Urothelium cell line (cell line): ENCODE data around the gene CFAP65.
A peak's percentile ranks its signal among the peaks of the same experiment; 100 is the strongest.

Experiments
- DNase-seq: peaks from one replicate; pipeline ENCODE4 v3.0.0; 2011; ENCODE audit warnings: low spot score, mixed read lengths
- FAIRE-seq: peaks from 2 replicates; lab custom pipeline; 2011; peaks lifted over from hg19 to GRCh38; lab: Jason Lieb, UNC

The CFAP65 gene

DNA sequence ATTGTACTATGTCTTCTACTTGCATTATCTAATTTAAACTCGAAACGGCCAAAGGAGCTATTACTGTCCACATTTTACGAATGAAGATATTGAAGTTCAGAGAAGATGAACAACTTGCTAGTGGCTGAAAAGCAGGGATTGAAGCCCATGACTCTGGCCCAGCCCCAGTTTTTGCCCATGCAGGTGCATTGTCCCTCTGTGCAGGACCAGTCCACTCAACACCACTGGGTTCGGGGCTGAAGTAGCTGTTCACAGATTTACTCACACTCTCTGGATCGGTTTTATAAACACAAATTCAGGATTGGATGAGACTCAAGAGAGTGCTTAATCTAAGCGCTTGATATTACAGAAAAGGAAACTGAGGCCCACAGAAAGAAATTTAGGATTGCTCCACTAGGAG lies 20.8 kb upstream of the CFAP65 start:
- no peak for DNase-seq
- FAIRE-seq = peak; percentile 65

DNA sequence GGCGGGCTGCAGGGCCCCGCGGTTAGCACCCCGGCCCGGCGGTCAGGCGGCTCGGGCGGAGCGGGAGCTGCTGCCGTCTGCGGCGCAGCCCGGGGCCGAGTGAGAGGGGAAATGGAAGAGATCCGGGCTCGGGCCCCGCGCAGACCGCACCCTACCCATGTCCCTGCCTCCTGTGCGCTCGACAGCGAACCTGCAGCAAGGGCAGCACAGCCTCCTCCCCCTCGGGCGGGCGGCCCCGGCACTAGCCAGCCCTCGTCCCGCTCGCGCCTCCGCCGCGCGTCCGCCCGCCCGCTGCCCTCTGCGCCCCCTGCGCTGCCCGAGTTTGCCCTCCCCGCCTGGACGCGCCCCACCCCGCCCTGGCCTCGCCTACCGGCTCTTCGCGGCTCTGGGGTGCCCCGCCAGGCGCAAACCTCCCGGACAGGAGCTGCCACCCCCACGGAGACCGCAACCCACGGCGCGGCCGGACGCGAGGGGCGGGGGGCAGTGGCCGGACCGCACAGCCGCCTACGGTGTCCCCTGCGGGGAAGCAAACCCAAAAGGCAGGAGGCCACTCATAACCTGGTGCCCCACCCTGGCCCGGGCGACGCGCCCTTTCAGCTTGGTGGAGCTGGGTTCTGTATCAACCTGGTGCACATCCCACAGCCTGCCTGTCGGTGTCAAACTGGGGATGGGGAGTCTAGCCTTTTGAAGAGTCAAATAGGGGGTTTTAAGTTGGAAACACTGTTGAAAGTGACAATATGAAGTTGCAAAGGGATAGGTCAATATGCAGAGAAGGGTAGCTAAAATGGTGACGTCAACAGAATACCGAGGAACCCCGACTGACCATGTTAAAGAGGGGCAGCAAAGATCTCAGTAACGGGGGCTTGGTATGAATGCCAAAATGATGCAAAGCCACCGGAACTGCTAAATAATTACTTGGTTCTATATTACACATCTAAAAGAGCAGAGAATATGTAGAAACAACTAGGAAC lies 19.8 kb upstream of the CFAP65 start, which contains the start of gene IHH:
IHH (minus strand) TSS at position 101 of the 971 bp plus-strand sequence. CDS start 454 bp downstream, outside the sequence.
- DNase-seq = no peak

DNA sequence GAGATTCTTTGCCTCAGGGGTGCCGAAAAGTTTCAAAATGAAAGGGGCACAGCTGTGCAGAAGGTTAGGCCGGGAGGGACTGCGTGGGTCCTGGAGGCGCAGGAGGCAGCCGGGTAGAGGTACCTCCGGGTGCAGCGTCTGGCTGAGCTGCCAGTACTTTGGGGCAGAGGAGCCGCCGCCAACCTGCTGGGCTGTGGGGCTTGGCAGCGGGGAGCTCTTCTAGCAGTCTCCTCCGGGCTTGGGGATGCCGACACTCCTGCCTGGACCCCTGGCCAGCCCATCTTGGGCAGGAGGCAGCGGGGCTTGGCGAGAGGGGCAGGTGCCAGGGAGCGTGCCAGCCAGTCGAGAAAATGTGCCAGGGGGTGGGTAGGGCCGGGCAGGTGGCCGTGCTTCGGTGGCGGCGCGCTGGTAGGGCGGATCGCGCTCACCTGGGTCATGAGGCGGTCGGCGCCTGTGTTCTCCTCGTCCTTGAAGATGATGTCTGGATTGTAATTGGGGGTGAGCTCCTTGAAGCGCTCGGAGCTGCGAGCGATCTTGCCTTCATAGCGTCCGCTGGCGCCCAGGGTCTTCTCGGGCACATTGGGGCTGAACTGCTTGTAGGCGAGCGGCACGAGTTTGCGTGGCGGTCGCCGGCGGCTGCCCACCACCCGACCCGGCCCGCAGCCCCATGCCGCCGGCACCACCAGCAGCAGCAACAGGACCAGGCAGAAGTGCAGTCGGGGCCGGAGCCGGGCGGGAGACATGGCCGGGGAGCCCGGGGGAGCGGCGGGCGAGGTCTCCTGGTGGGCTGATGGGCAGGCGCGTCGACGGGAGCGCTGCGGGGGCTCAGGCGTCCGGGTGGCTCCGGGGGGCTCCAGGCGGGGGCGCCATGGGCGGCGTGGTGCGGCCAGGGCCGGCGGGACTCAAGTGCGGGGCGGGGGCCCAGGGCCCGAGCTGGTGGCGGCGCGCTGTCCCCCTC lies 18.7 kb upstream of the CFAP65 start:
- FAIRE-seq = no peak

More for the DNA sequence above, 19.8 kb upstream of the CFAP65 start, which contains the start of gene IHH:
- no peak for FAIRE-seq

DNA sequence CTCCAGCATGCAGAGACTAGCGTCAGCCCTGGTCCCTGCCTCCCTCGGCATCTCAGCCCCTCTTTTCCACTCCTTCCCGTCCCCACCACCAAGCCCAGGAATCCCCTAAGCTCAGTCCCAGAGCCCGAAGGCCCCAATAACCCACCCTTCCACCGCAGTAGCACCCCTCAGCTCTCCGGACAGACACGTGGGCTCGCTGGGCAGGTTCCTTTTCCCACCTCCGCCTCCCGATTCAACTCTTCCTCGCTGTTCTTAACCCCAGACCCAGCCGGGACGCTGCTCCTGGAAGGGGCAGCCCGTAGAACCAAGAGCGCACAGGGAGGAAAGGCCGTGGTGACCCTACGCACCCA lies 18.0 kb upstream of the CFAP65 start:
- no peak for FAIRE-seq
- DNase-seq = no peak

More for the DNA sequence above, 18.7 kb upstream of the CFAP65 start:
- no peak for DNase-seq

DNA sequence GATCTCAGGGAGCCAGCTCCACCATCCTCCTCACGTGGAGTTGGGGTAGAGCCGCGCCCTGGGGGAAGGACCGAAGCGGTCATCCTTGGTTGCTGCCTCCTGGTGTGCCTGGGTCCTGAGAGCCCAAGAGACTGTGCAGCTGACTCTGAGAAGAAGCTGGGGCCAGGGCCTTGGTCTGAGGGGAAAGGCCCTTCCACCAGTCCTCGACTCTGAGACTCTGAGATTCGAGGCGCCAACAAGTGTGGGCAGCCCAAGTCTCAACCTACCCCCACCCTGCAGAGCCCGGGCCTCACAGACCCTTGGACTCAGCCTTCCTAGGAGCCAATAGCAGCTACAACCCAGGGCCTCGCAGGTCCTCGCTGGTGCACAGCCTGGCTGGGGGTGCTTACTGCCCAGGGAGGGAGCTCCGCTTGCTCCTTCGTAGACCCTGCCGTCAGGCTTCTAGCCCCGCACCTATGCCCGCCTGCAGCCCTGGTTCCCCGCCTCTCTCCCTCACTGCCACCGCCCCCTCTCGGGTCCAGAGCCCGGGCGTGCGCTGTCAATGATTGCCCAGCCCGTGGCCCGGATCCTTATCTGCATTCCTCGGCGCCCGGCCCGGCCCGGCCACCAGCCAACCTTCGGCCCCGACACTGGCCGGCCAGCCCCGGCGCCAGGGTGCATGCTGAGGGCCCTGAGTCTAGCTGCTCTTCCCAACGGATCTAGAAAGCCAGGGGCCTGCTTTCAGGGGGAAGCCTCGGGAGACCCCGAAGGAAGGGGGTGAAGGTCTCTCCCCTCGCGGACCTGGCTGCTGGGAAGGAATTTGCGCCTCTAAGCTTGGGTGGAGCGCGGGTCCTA lies 17.4 kb upstream of the CFAP65 start:
- no peak for FAIRE-seq
- DNase-seq = no peak

DNA sequence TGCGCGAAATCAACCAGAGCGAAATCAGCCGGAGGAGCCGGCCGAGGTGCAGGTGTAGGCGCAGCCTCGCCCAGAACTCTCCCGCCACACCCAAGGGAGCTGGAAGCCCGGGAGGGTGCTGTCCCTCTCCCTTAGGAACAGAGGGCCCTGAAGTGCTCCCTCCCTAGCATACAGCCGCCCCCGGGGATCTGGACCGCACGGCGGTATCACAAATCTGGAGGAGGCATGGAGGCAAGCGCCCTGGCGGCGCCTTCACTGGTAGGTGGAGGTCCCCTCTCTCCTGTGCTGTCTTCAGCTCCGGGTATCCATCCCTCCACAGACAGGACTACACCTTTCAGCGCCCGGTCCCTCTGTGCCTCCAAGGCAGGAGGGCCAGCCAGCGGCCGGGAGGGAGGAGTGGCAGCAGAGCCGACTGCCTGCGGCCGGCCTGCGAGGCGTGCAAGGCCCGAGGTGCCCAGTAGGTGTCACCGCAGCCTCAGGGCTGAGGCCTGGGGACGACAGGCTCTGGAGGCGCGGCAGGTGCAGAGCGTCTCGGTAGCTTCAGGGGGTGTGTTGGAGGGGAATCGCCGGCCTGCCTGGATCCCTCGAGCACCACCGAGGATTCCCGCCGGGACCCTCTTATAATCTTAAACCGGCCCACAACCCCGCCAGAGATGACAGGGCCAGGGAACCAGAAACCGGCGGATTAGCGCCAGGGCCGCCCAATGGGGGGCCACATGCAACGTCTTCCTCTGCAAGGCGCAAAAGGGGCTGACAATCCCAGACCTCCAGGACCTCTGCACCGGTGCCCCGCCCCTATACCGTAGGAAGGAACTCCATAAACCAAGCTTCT lies 16.6 kb upstream of the CFAP65 start:
- DNase-seq = peak; percentile 89
- peak; percentile 69 for FAIRE-seq

DNA sequence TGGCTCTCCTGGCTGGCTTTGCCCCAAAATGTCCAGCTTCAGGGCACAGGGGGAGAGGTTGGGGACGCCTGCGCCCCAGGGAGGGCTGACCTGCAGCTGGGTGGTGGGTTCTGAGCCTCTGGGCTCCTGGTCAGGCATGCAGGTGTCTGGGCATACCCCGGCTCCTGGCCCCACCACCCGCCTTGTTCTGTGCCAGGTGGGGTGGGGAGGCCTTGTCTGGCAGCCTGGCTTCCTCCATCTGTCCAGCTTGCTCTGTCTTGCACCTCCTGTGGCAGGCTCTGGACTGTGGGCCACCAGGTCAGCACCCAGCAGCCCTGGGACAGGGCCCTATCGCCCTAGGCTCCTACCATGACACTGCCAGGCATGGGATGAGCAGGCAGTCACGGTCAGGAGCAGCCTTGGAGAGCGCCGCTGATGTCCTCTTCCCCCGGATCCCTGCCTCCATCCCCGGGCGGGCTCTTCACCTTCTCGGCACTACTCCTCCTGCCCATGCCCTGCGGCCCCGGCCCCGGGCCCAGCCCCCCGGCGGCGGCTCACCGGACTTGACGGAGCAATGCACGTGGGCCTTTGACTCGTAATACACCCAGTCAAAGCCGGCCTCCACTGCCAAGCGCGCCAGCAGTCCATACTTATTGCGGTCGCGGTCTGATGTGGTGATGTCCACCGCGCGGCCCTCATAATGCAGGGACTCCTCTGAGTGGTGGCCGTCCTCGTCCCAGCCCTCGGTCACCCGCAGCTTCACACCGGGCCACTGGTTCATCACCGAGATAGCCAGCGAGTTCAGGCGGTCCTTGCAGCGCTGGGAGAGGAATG lies 15.8 kb upstream of the CFAP65 start:
- DNase-seq (no peak), FAIRE-seq (no peak)

DNA sequence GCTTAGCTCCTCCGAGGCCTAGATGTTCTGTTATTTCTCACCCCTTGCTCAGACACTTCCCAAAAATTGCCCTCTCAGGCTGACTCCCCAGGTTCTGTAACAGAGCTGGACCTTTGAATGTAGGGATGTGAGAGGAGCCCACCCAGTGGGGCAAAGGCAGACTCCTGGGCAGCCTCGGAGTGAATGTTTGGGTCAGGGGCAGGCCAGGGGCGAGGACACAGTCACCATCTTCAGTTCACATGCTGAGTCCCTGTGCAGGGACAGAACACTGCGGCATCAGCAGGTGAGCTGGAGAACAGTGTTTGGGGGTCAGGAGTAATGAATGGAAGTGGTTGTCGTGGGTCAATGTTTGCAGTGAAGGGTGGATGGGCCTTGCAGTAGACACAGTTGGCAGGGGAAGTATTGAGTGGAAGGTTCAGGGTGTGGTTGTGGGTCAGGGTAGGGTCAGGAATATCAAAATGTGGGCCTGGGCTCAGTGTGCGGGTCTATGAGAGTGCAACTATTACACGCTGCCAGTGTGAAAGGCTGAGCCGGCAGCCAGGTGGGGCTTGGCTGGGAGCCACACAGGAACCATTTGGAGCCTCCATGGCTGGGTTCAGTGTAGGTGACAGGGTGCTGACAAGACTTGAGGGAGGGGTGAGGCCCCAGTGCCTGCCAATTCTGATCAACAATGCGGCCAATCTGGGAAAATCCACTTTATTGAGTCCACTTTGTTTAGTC lies 15.0 kb upstream of the CFAP65 start:
- DNase-seq = no peak
- FAIRE-seq = no peak

DNA sequence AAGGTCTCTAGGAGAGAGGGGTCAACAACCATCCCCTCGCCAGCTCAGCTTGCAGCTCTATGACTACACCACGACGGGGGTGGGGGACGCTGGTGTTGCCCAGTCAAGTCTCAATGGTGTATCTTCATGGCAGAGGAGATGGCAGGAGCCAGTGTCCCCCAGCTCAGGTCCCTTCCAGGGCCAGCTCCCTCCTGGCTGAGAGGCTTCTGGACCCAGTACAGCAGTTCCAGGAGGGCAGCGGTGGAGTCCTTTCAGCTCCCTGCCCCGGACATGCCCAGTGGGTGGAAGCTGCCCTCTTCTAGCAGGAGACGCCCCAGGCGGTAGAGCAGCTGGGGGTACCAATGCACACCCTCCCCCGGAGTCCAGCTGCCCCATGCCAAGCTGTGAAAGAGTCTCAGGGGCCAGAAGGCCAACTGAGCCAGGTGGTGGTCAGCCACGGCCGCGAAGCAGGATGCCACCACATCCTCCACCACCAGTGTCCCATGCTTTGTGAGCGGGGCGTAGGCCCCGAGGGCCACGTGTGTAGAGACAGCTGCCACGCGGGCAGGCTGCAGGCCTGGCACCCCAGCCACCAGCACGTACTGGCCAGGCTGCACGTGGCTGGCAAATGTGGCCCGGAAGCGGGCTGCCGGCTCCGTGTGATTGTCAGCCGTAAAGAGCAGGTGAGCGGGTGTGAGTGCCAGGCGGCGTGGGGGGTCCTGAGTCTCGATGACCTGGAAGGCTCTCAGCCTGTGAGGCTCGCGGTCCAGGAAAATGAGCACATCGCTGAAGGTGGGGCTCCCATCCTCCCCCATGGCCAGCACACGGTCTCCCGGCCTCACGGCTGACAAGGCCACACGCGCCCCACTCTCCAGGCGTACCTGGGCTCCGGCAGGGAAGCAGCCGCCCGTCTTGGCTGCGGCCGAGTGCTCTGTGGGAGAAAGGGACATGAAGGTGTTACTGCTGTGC lies 13.9 kb upstream of the CFAP65 start:
- DNase-seq = no peak
- FAIRE-seq = no peak

DNA sequence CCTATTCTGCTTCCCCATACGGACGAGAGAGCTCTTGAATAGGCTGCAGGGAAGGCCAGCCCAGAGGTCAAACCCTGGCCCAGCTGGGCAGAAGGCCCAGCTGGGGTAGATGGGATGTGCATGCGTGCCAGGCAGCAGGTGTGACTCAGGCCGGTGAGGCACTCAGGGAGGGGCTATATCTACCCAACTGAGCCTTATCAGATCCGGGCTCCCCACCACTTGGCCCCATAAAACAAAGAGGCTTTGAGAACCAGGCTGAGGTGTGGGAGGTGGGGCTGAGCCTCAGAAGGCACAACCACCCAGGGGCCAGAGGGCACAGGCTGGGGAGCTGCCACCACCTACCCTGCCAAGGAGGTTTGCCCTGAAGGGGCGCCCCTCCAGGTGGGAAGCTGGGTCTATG lies 8.0 kb upstream of the CFAP65 start:
- DNase-seq (peak; percentile 37), FAIRE-seq (no peak)

DNA sequence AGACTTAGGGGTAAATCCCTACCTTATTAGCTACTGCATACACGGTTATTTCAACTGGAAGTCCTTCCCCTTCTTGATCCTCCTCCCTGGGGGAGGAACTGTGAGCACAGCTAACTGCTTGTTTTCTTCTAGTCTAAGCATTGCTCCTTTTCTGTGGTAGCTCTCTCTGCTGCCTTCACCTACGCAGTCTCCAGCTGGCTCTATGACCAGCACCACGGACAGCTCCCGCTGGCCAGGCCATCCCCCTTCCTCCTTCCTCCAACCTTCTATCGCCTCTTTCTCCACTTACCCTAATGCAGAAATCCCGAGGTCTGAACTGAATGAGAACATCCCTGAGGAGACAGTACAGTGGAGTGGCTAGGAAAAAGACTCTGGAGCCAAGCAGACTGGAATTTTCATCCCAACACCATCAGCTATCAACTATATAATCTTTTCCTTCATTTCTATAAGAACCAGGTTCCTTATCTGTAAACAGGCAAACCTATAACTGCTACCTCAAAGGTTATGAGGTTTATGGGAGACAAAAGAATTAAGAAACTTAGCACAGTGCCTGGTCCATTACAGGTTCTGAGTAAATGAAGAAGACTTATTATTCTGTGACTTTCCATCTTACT lies 4.7 kb upstream of the CFAP65 start:
- FAIRE-seq (no peak), DNase-seq (peak; percentile 61)

DNA sequence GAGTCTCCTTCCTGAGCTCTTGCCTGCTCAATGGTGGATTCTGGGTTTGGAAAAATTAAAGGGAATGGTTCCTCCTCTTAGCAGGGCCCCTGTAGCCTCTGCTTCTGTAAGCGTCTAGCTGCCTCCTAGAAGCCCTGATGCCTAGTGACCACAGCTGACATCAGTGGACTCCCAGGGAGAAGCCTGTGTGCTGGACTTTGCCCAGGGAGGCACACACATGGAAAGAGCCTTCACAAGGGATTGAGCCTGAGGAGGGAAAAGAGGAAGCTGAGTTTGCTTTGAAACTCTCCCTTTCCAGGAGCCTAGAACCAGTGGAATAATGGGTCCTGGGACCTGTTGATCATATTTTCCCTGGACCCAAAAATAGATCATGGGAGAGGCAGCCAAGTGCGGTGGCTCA lies 1.4 kb upstream of the CFAP65 start:
- FAIRE-seq (no peak), DNase-seq (no peak)

DNA sequence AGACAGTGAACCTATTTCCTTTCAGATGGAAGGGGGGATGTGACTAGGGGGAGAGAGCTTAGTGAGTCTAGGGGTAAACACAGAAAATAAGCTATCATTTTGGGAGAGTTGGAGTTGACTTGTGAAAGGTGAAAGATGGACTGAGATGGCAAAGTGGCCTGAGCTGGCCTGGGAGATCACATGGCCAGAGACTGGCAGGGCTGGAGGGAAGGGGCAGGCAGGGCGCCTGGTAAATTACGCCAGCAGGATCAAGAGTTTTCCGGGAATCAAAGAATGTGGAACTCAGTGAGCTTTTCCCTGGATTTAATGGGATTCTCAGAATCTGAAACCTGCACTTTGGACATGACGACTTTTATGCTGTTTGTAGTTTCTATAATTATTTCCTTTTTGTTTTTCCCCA lies 841 bp upstream of the CFAP65 start:
- no peak for FAIRE-seq
- DNase-seq = no peak

DNA sequence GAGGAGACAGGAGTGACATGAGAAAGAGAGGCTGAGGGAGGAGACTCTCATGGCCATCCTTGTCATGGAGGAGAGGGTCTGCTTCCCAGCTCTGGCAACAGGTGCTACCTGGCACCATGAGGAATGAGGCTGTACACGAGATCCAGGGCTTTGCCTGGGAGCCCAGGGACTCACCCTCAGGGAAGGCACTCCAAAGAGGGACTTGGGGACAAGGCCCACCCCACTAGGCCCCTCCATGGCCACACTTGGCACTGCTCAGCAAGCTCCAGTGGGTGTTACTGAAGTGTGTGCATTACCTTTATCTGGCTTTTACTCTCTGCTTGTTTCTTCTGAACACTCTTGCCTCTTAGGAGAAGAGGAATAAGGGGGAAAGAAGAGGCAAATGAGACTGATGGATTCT lies 2.7 kb downstream of the CFAP65 start:
- DNase-seq (no peak), FAIRE-seq (no peak)

DNA sequence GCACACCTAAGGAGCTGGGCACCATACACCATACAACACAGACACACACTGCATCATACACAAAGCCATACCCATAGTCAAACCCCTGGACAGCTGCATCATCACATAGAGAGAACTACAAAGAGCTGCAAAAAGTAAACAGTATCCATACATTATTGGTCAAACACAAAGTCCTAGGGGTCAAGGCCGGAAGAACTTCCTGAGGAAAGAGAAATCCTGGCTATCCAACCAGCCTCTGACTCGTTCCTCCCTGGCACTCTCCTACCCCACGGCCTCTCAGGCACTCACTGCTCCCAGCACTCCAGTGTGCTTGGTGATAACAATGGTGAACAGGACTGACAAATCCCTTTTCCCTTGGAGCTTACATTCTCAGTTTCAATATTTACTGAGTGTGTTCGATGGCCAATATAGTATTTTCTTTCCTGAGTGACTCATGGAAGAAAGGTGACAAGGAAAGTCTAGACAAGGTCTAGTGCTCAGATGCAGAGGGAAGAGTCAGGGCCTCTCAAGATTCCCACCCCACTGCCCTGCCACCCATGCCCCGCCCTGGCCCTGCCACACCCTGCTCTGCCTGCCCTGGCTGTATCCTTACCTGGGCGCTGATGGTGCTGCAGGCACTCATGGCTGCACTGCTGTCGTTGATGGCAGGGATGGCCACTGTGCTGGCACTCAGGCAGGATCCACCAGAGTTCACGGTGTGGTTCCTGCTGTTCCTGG lies 3.4 kb downstream of the CFAP65 start:
- DNase-seq (no peak), FAIRE-seq (no peak)

DNA sequence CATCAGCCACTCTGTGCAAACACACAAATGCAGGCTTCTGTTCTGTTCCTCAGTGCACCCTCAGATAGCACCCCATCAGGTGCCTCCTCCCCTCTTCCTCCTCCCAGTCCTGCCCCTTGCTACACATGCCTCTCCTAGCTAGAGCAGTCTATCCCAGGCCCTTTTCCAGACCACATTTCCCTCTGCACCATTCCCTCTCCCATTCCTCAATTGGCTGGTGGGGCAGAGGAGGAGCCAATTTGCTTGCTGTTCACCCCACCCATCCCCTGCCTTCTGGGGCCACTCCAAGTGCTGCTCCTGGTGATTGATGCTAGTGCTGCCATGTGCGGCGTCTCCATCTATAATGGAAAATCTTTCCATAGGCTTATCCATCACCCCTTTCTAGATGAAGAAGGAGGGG lies 5.4 kb downstream of the CFAP65 start:
- DNase-seq = no peak

More for the DNA sequence above, 5.4 kb downstream of the CFAP65 start:
- FAIRE-seq = no peak
